Osteoblast (primary cell): ENCODE data around the gene CCNG1. TPM values are rescaled to one million over a fixed set of nuclear protein-coding genes. Genes with fewer than 3 reads are reported as not detected.
A peak's percentile ranks its signal among the peaks of the same experiment; 100 is the strongest.

ENCODE experiments used
- DNase-seq: peaks from one replicate; pipeline ENCODE4 v3.0.0; 2011; ENCODE audit warnings: low spot score, mixed read lengths; ENCODE audit not compliant: insufficient read length; ENCODE audit errors: missing footprints
- H2AFZ ChIP-seq: 2 replicates; pipeline ENCODE4 v1.6.0; 2011; ENCODE audit warnings: mild to moderate bottlenecking, low read length
- H3K27ac ChIP-seq: 2 replicates; pipeline ENCODE4 v1.5.1; 2011; ENCODE audit warnings: mild to moderate bottlenecking, low read depth, low read length, moderate library complexity
- H3K27me3 ChIP-seq: 2 replicates; pipeline ENCODE4 v1.6.0; 2012; ENCODE audit warnings: mild to moderate bottlenecking, control low read depth, inconsistent platforms, low read length, moderate library complexity; ENCODE audit not compliant: insufficient read depth
- H3K36me3 ChIP-seq: 2 replicates; pipeline ENCODE4 v1.5.1; 2011; ENCODE audit warnings: mild to moderate bottlenecking, low read length, control low read depth, moderate library complexity; ENCODE audit not compliant: insufficient read depth
- H3K4me1 ChIP-seq: 2 replicates; pipeline ENCODE4 v1.5.1; 2011; ENCODE audit warnings: mild to moderate bottlenecking, low read length, control low read depth, moderate library complexity; ENCODE audit not compliant: insufficient read depth
- H3K4me2 ChIP-seq: 2 replicates; pipeline ENCODE4 v1.6.0; 2011; ENCODE audit warnings: mild to moderate bottlenecking, low read length; ENCODE audit not compliant: insufficient read depth
- H3K4me3 ChIP-seq: fragments of 200-600 bp; sonication (generic); 3 replicates; pipeline ENCODE4 v1.5.1; 2012; ENCODE audit warnings: mild to moderate bottlenecking, low read length, inconsistent platforms; ENCODE audit not compliant: insufficient read depth
- H3K79me2 ChIP-seq: 2 replicates; pipeline ENCODE4 v1.6.0; 2012; ENCODE audit warnings: mild to moderate bottlenecking, low read length, control low read depth, inconsistent platforms; ENCODE audit not compliant: insufficient read depth
- H3K9me3 ChIP-seq: 2 replicates; pipeline ENCODE4 v1.5.1; 2011; ENCODE audit warnings: low read depth, low read length, control low read depth
- H4K20me1 ChIP-seq: 2 replicates; pipeline ENCODE4 v1.6.0; 2012; ENCODE audit warnings: mild to moderate bottlenecking, low read length, control low read depth; ENCODE audit not compliant: insufficient read depth
- total RNA-seq: library from RNA; depleted of rRNA; stranded (reverse); fragments of >200 nt; gene quantifications from 2 replicates; pipeline ENCODE4 v1.2.3, GENCODE V29; 2012
- TF ChIP-seq, protein P1 (sequence below): IDR thresholded peaks from 2 replicates; pipeline ENCODE4 v1.5.1; 2011; ENCODE audit warnings: mild to moderate bottlenecking, low read depth, low read length, moderate library complexity; ENCODE audit errors: extremely low read depth

The CCNG1 gene
- total RNA-seq, 1 donor, result 469 TPM

DNA sequence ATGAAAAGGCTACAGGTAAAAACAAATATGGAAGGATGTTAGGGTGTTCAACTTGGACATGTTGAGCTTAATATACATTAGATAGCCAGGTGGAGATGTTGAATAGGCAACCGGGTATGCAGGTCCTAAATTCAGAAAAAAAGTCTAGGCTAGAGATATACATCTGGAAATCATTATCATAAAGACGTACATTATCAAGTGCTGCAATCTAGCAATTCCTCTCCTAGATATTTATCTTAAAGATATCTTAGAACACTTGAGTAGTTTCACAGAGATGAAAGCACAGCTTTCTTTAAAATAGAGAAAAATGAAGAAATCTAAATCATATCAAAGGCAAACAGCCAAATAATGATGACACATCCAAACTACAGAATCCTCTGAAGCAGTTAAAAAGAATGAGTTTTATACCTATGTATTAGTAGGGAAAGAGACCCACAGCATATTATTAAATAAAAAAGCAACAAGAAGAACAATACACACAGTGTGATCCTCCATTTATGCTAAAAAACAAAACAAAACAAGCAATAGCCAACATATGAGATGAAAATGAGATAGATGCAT is 18.7 kb downstream of the CCNG1 start:
- Histone ChIP-seq H2AFZ (no peak overlapping the region), H4K20me1 (no peaks in the 10 kb centered on the region), H3K4me1 (peaks cover 22% of the 10 kb centered on the region), H3K27ac (no peak overlapping the region), H3K27me3 (no peaks in the 10 kb centered on the region), H3K36me3 (peaks cover 17% of the 10 kb centered on the region), H3K4me3 (no peak overlapping the region), H3K79me2 (peaks cover 22% of the 10 kb centered on the region), H3K9me3 (no peaks in the 10 kb centered on the region), H3K4me2 (no peak overlapping the region)
- no peak for DNase-seq
- TF ChIP-seq, protein P1, sequence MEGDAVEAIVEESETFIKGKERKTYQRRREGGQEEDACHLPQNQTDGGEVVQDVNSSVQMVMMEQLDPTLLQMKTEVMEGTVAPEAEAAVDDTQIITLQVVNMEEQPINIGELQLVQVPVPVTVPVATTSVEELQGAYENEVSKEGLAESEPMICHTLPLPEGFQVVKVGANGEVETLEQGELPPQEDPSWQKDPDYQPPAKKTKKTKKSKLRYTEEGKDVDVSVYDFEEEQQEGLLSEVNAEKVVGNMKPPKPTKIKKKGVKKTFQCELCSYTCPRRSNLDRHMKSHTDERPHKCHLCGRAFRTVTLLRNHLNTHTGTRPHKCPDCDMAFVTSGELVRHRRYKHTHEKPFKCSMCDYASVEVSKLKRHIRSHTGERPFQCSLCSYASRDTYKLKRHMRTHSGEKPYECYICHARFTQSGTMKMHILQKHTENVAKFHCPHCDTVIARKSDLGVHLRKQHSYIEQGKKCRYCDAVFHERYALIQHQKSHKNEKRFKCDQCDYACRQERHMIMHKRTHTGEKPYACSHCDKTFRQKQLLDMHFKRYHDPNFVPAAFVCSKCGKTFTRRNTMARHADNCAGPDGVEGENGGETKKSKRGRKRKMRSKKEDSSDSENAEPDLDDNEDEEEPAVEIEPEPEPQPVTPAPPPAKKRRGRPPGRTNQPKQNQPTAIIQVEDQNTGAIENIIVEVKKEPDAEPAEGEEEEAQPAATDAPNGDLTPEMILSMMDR, result no peak

DNA sequence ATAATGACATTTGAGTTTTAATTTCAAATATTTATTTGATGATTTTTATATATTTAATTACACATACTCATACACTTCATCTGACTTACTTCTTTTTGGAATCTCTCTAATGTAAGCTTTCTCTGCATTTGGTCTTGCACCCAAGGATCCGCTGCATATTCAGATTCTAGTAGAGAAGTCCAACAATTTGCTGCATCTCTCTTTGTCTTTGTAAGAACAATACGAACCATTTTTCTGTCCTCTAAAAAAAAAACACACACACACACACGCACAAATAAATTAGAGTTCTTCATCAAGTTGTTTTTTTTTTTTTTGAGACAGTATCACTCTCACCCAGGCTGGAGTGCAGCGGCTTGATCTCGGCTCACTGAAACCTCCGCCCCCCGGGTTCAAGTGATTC is 19.4 kb downstream of the CCNG1 start:
- Histone ChIP-seq H3K27me3 (no peaks in the 10 kb centered on the region), H3K4me1 (peaks cover 26% of the 10 kb centered on the region), H4K20me1 (no peaks in the 10 kb centered on the region), H2AFZ (no peak overlapping the region), H3K9me3 (no peaks in the 10 kb centered on the region), H3K4me2 (no peak overlapping the region), H3K79me2 (peaks cover 22% of the 10 kb centered on the region), H3K36me3 (peaks cover 12% of the 10 kb centered on the region), H3K27ac (no peak overlapping the region), H3K4me3 (no peak overlapping the region)
- no peak for DNase-seq
- TF ChIP-seq, protein P1, result no peak

DNA sequence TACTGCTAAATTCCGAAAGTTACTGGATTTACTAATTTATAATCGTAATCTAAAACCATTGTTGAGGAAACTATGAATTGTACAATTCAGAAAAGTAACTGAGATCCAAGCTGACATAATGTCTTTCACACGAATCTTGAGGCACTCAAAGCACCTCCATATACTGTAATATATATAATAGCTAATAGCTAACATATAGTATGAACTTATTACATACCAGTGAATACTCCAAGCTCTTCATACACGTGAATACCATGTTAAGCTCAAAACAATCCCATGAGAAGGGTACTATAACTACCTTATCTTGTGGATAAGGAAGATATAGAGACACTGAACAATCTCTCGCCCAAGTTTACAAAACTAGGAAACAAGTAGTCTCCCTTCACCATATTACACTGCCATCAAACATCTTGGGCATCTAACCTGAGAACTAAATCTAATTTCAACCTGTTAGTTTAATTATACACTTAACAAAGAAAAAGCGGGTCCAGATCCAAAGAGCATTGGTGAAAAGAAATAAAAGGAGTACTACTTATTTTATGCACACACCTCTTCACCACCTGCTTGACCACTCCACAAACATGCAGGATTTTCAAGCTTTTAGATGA is 21.5 kb downstream of the CCNG1 start:
- peaks cover 12% of the 10 kb centered on the region for H3K36me3 ChIP-seq
- H3K27ac ChIP-seq, result peak overlapping the region; percentile 99
- DNase-seq, result no peak
- H2AFZ ChIP-seq, result peak overlapping the region; percentile 99
- H3K9me3 ChIP-seq, result no peaks in the 10 kb centered on the region
- TF ChIP-seq, protein P1, result no peak
- H3K4me3 ChIP-seq, result peak overlapping the region; percentile 88
- no peaks in the 10 kb centered on the region for H3K27me3 ChIP-seq
- peak overlapping the region; percentile 98 for H3K4me2 ChIP-seq
- H4K20me1 ChIP-seq, result no peaks in the 10 kb centered on the region
- peaks cover 29% of the 10 kb centered on the region for H3K79me2 ChIP-seq
- peaks cover 37% of the 10 kb centered on the region for H3K4me1 ChIP-seq

DNA sequence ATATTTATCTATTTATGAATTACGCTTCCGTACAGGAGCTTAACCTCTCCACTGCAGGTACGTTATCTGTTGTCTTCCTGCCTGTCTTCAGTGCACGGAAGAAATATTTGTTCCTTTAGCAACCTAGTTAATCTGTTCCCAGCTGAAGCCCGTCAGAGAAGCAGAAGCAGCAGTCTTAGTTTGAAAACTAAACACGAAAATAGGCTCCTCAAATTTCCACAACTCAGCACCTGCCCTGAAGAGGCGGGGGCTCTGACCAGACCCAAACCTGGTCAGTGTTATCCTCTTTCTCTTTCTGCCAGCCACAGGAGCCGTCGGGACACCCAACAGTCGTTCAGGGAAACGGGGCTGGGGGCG is 22.0 kb downstream of the CCNG1 start:
- Histone ChIP-seq H2AFZ (peak overlapping the region; percentile 99), H3K4me3 (peak overlapping the region; percentile 88), H3K36me3 (peaks cover 11% of the 10 kb centered on the region), H3K4me1 (peaks cover 37% of the 10 kb centered on the region), H3K27ac (peak overlapping the region; percentile 99), H3K4me2 (peak overlapping the region; percentile 98), H4K20me1 (no peaks in the 10 kb centered on the region), H3K27me3 (no peaks in the 10 kb centered on the region), H3K9me3 (no peaks in the 10 kb centered on the region), H3K79me2 (peaks cover 34% of the 10 kb centered on the region)
- peak; percentile 46 for DNase-seq
- TF ChIP-seq, protein P1, result no peak
